CD4-positive, alpha-beta T cell treated with Interferon alpha-2 for 1 hour (primary cell): ENCODE data around the gene PEX10.

Source experiments
- DNase-seq, 2 donors: peaks; one replicate each; pipeline ENCODE4 v3.0.0-alpha.2; 2020 to 2022

PEX10 gene

GRCh38 chr1:2384941-2385481, 27.4 kb downstream of the PEX10 start:
- DNase-seq = no peak

DNA sequence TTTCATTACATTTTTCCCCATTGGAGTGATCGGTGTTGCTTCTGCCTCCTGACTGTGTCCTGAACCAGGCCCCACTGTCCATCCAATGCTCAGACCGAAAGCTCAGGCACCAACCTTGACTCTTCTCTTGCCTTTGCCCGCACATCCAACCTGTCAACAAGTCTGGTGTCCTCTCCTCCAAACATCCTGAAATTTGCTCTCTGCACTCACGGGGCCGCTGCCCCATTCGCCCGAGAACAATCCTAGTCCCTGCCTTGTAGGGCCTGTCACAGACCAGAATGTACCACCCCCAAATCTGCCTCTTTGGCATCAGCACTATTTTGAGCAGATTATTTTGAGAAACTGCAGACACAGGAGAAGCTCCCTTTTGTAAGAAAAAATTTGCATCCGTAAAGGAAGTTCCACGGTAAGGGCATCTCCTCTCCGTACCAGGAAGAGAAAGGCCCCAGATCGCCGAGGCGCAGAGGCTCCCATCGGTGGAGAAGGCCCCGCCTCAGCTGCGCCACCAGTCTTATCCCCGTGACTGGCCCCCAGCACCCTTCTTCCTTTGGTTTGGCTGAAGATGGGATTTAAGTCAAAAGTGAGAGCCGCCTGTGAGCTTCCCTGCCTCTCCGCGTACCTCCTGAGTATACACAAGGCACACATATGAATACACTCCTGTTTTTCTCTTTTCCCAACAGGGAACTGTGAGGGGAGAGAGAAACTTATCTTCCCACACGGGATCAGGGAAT, 28.1 kb downstream of the PEX10 start:
- no peak for DNase-seq

DNA sequence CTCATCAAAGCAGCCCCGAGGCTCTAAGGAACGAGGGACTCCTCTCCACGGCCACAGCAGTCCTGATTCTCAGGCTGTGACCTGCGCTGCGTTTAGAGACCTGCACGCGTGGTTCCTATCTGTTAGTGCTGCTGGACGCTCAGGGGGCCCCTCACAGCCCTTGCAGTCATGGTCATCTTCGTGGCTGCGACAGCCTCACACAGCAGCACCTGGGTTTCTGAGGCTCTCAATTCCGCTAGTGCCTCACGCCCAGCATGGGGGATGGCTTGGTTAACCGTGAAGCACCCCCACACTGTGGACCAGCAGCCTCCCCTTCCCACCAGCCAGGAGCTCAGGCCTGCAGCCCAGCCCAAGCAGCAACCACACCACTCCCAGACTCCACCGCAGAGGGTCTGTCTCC, 28.8 kb downstream of the PEX10 start:
- no peak for DNase-seq

DNA sequence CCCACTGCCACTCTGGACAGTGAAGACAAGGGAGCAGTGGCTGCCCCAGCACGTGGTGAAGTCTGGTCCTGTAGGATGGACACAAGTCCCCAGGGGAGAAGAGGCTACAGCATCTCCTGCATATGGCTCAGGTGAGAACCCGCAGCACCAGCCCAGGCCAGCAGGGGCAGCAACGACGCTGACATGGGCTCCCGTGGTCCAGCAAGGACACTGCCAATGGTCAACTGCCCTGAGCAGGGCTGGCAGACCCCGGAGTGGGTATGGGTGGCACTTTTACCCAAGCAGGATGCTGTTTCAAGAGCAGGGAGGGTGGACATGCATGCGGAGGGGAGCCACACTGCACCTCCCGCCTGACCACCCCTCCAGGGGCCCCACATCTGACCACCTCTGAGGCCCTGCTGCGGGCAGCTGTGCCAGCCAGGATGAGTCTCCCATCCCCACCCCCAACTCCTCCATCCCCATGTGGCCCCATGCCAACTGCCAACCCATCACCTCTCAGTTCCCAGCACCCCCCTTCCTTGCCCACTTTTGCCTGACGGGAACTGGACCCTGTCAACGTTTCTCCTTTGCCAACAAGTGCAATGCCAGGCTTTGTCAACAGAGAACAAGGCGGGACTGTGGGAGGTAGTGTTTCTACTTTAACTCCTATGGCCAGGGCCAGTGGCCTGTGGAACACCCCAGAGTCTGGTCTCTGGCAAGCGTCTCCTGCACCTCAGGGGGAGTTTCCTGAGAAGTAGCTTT, 29.6 kb downstream of the PEX10 start:
- peak; percentile 12 to 19 for DNase-seq

- DNase-seq = peak; percentile 71 to 79
Observed at GRCh38 chr1:2381741-2382620, 30.4 kb downstream of the PEX10 start.

DNA sequence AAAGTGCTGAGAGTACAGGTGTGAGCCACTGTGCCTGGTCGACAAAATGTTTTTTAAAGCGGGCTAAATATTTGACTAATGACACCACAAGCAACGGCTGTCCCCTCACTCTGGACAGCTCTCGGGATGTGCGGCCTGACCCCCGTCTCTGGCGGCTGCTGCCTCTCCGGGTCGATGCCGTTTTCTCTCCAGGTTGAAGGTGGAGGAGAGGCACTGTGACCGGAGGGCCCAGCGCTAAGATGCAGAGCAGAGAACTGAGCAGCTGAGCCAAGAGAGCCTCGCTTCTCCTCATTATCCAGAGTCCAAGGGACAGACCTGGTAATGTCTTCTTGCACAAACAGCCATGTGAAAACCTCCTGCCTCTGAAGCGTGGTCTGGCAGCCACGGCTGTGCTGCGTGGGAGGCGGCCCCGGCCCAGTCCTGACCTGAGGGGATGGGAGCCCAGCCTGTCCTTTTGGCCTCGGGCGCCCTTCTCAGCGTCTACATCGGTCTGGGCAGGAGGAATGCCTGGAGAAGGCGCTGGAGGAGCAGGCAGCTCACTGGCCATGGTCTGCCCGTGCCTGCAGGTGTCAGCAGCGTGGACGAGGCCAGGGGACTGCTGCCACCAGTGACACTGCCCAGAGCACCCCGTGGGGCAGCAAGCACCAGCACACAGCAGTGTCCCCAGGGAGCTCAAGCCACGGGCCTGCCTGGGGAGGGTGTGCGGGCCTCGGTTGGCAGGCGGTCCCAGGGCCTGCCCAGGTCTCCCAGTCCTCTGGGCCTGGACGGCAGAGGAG, 31.4 kb downstream of the PEX10 start:
- no peak for DNase-seq

GRCh38 chr1:2379733-2380404, 32.5 kb downstream of the PEX10 start:
- DNase-seq = no peak

- DNase-seq = no peak
Observed at GRCh38 chr1:2378956-2379732, 33.2 kb downstream of the PEX10 start.

DNA sequence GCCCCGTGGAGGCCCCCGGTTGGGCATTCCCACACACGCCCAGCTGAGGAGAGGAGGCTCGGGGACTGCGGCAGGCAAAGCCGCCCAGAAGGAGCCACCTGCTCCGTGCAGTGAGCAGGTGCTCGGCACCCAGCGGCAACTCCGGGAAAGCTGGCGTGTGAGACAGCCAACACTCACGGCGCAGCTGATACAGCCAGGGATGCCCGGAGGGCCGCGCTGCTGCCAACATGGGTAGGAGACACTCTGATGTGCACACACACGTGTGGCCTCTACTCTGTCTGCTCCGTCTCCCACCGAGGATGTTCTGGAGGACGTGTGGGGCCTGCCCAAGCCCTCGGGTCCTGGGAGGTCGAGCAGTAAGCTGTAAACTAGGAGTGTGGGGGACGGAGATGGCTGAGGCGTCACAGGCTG, 33.9 kb downstream of the PEX10 start:
- DNase-seq = no peak

- no peak for DNase-seq
Observed at GRCh38 chr1:2377751-2378440, 34.5 kb downstream of the PEX10 start.

DNA sequence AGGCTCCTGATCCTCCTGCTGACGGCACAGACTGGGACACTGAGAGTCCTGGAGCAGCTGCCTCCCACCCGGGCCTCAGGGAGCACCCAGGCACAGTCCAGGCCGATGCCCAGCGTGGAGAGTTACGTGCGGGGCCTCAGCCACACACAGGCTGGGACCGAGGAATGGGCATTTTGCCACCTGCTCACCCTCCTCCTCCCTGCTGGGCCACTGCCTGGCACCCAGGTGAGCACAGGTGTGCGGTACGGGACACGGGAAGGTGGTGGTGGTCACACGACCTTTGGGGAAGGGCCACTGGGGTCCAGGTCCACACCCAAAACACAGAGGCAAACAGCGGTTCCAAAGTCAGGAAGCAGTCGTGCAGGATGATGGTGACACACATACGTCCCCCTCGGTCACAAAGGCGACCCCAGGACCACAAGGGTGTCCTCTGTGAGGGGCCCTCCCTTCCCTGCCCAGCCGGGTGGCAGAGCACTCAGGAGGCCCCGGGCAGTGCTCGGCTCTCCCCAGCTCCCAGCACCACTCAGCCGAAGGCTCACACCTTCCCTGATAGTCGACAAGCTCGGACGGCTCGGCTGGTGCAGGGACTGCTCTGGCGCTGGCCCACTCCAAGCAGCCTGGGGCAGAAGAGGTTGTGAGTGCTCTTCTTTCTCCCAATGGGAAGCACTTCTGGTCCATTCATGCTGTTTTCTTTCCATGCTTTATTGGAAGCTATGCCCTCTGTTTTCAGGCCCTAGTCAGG, 35.3 kb downstream of the PEX10 start:
- no peak for DNase-seq

- DNase-seq = no peak
Observed at GRCh38 chr1:2376261-2376741, 36.1 kb downstream of the PEX10 start.

- no peak for DNase-seq
Observed at GRCh38 chr1:2375923-2376260, 36.5 kb downstream of the PEX10 start.

GRCh38 chr1:2375246-2375922, 37.0 kb downstream of the PEX10 start:
- DNase-seq = no peak

DNA sequence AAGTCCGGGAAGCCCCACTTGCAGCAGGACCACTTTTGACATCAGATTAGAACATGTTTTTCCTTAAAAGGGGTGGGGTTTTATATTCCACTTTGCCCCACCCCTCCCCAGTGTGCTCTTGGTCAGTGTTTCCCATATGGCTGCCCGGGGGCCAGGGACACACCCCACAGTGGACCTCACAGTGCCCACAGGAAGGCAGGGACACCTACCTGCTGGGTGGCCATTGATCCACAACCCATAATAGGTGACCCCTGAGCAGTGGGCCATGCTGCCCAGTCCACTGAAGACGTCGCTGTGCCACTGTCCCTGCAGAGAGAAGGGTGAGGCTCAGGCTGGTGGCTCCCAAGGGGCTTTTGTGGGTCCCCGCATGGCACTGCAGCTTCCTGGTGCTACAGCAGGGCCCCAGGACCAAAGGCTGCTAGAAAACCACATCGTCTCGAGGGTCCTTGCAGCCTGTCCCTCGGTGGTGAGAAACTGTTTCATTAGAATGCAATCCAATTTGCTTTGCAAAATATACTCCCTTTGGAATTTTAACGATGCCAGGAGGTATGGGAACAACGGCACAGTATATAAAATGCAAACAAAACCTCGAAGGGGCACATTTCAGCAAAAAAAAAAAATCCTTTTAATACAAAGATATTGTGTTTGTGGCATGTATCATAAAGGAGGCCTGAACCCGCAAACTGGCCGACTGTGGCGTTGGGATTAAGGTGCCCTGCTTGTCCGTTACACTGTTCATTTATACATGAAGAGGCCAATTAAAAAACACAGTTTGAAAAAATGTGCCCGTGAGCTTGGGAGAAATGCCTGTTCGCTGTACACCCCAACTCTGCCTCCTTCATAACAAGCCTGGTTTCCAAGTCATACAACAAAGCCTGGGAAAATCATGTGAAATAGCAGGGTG, 37.9 kb downstream of the PEX10 start:
- peak in 1 of 2 donors; percentile 1 for DNase-seq

GRCh38 chr1:2373551-2374251, 38.7 kb downstream of the PEX10 start:
- DNase-seq = no peak
